Measurements from ENCODE around the gene NCAM1. TPM values are rescaled to one million over a fixed set of nuclear protein-coding genes. Genes with fewer than 3 reads are reported as not detected.

NCAM1 gene
- total RNA-seq, 1 experiment from 2014 or later = not detected

GRCh38 chr11:113034576-113034975 lies 73.4 kb downstream of the NCAM1 start:
- intact Hi-C loops (cut with micrococcal nuclease) = no loop called here
- ChIA-PET POLR2A (ENCODE audit: unreplicated experiment) (no interaction called here), CTCF (no interaction called here)
- Histone ChIP-seq H3K9ac (ENCODE audit: low read length) (no peak overlapping the region), H3K79me2 (ENCODE audit: low read length) (no peaks in the 10 kb centered on the region), H3K9me2 (replicated peaks; ENCODE audit: low read length) (no peaks in the 10 kb centered on the region), H3K27me3 (ENCODE audit: low read length) (no peaks in the 10 kb centered on the region), H3K4me3 (ENCODE audit: low read length) (no peak overlapping the region), H3F3A (ENCODE audit: low read length, unreplicated experiment) (no peaks in the 10 kb centered on the region), H4K20me1 (ENCODE audit: low read length) (no peaks in the 10 kb centered on the region), H3K36me3 (ENCODE audit: low read depth, low read length) (no peaks in the 10 kb centered on the region), H2AFZ (ENCODE audit: low read length) (no peak overlapping the region), H3K4me1 (ENCODE audit: insufficient read depth, low read length) (no peaks in the 10 kb centered on the region), H3K4me2 (ENCODE audit: low read length) (no peak overlapping the region), H3K9me3 (ENCODE audit: low read length) (peaks cover 5% of the 10 kb centered on the region; the same call in 1 of the 2 replicates), H3K27ac (ENCODE audit: low read length) (no peak overlapping the region)
- no TSS peak for BruUV-seq (replicated peaks)
- ATAC-seq = no peak
- DNase-seq = no peak
- TF ChIP-seq EZH2 (IDR thresholded peaks at IDR 0.05; ENCODE audit: low read length, unreplicated experiment) = no peak
- no peak for TF ChIP-seq EZH2phosphoT487 (IDR thresholded peaks at IDR 0.05; ENCODE audit: borderline replicate concordance, low read length)
- TF ChIP-seq CTCF (conservative IDR thresholded peaks at IDR 0.05; ENCODE audit: low read depth, low read length) = no peak

GRCh38 chr11:113035708-113036107 lies 74.5 kb downstream of the NCAM1 start:
- H2AFZ ChIP-seq (ENCODE audit: low read length) = no peak overlapping the region
- H3K79me2 ChIP-seq (ENCODE audit: low read length) = no peaks in the 10 kb centered on the region
- no peak for DNase-seq
- intact Hi-C loops (cut with micrococcal nuclease) = no loop called here
- ChIA-PET CTCF (no interaction called here), POLR2A (ENCODE audit: unreplicated experiment) (no interaction called here)
- no peak overlapping the region for H3K9ac ChIP-seq (ENCODE audit: low read length)
- no peaks in the 10 kb centered on the region for H3F3A ChIP-seq (ENCODE audit: low read length, unreplicated experiment)
- H3K4me1 ChIP-seq (ENCODE audit: insufficient read depth, low read length) = no peaks in the 10 kb centered on the region
- H3K4me3 ChIP-seq (ENCODE audit: low read length) = no peak overlapping the region
- no peak overlapping the region for H3K27ac ChIP-seq (ENCODE audit: low read length)
- no peak for ATAC-seq
- no peak overlapping the region for H3K4me2 ChIP-seq (ENCODE audit: low read length)
- H3K36me3 ChIP-seq (ENCODE audit: low read depth, low read length) = no peaks in the 10 kb centered on the region
- no TSS peak for BruUV-seq (replicated peaks)
- H3K27me3 ChIP-seq (ENCODE audit: low read length) = no peaks in the 10 kb centered on the region
- peaks cover 5% of the 10 kb centered on the region; the same call in 1 of the 2 replicates for H3K9me3 ChIP-seq (ENCODE audit: low read length)
- no peaks in the 10 kb centered on the region for H4K20me1 ChIP-seq (ENCODE audit: low read length)
- no peaks in the 10 kb centered on the region for H3K9me2 ChIP-seq (replicated peaks; ENCODE audit: low read length)
- TF ChIP-seq EZH2phosphoT487 (IDR thresholded peaks at IDR 0.05; ENCODE audit: borderline replicate concordance, low read length) (no peak), CTCF (conservative IDR thresholded peaks at IDR 0.05; ENCODE audit: low read depth, low read length) (no peak), EZH2 (IDR thresholded peaks at IDR 0.05; ENCODE audit: low read length, unreplicated experiment) (no peak)

- ChIA-PET POLR2A (ENCODE audit: unreplicated experiment) (no interaction called here), CTCF (no interaction called here)
- intact Hi-C loops (cut with micrococcal nuclease) = no loop called here
- no peaks in the 10 kb centered on the region for H4K20me1 ChIP-seq (ENCODE audit: low read length)
- no peaks in the 10 kb centered on the region for H3K79me2 ChIP-seq (ENCODE audit: low read length)
- no peaks in the 10 kb centered on the region for H3K9me2 ChIP-seq (replicated peaks; ENCODE audit: low read length)
- no peaks in the 10 kb centered on the region for H3K4me1 ChIP-seq (ENCODE audit: insufficient read depth, low read length)
- no peak overlapping the region for H3K4me2 ChIP-seq (ENCODE audit: low read length)
- H3K9me3 ChIP-seq (ENCODE audit: low read length) = no peaks in the 10 kb centered on the region
- H3F3A ChIP-seq (ENCODE audit: low read length, unreplicated experiment) = no peaks in the 10 kb centered on the region
- TF ChIP-seq EZH2 (IDR thresholded peaks at IDR 0.05; ENCODE audit: low read length, unreplicated experiment) = no peak
- no peak for TF ChIP-seq CTCF (conservative IDR thresholded peaks at IDR 0.05; ENCODE audit: low read depth, low read length)
- TF ChIP-seq EZH2phosphoT487 (IDR thresholded peaks at IDR 0.05; ENCODE audit: borderline replicate concordance, low read length) = no peak
- no peak overlapping the region for H3K9ac ChIP-seq (ENCODE audit: low read length)
- no peaks in the 10 kb centered on the region for H3K27me3 ChIP-seq (ENCODE audit: low read length)
- H3K4me3 ChIP-seq (ENCODE audit: low read length) = no peak overlapping the region
- H3K36me3 ChIP-seq (ENCODE audit: low read depth, low read length) = no peaks in the 10 kb centered on the region
- ATAC-seq (no peak), DNase-seq (no peak)
- BruUV-seq (replicated peaks) = no TSS peak
- H3K27ac ChIP-seq (ENCODE audit: low read length) = no peak overlapping the region
- H2AFZ ChIP-seq (ENCODE audit: low read length) = no peak overlapping the region
Measured at GRCh38 chr11:113043698-113044097, 82.5 kb downstream of the NCAM1 start.

All from PC-3 (cell line).